Smooth muscle cell (in vitro differentiated cells): ENCODE measurements around the gene UTS2R. TPM values are rescaled to one million over a fixed set of nuclear protein-coding genes. Genes with fewer than 3 reads are reported as not detected.

Experiments used
- DNase-seq: peaks from one replicate; lab custom pipeline; 2025; ENCODE audit not compliant: unreplicated experiment; lab: John Stamatoyannopoulos, UW
- H2AFZ ChIP-seq: fragments of 200-600 bp; sonication (generic); 2 replicates; pipeline ENCODE4 v1.6.0; 2016; ENCODE audit warnings: antibody characterized with exemption, low read depth, mild to moderate bottlenecking
- H3F3A ChIP-seq: fragments of 200-600 bp; sonication (generic); 2 replicates; pipeline ENCODE4 v1.6.0; 2017; ENCODE audit warnings: antibody characterized with exemption, low read depth
- H3K27ac ChIP-seq: fragments of 200-600 bp; sonication (generic); 2 replicates; pipeline ENCODE4 v1.5.1; 2016; ENCODE audit warnings: low read depth, mild to moderate bottlenecking
- H3K27me3 ChIP-seq: fragments of 200-600 bp; sonication (generic); 2 replicates; pipeline ENCODE4 v1.6.1; 2016; ENCODE audit warnings: low read depth, mild to moderate bottlenecking
- H3K36me3 ChIP-seq: fragments of 200-600 bp; sonication (generic); 2 replicates; pipeline ENCODE4 v1.5.1; 2016; ENCODE audit warnings: low read depth
- H3K4me1 ChIP-seq: fragments of 200-600 bp; sonication (generic); 2 replicates; pipeline ENCODE4 v1.5.1; 2016; ENCODE audit warnings: low read depth
- H3K4me2 ChIP-seq: fragments of 200-600 bp; sonication (generic); 2 replicates; pipeline ENCODE4 v1.6.0; 2016; ENCODE audit warnings: mild to moderate bottlenecking
- H3K4me3 ChIP-seq: fragments of 200-600 bp; sonication (generic); 2 replicates; pipeline ENCODE4 v1.5.1; 2016; ENCODE audit warnings: mild to moderate bottlenecking
- H3K79me2 ChIP-seq: fragments of 200-600 bp; sonication (generic); 2 replicates; pipeline ENCODE4 v1.6.0; 2016; ENCODE audit warnings: low read depth, mild to moderate bottlenecking
- H3K9ac ChIP-seq: fragments of 200-600 bp; sonication (generic); 2 replicates; pipeline ENCODE4 v1.6.0; 2016; ENCODE audit warnings: low read depth
- H3K9me3 ChIP-seq: fragments of 200-600 bp; sonication (generic); replicated peaks from 2 replicates; pipeline ENCODE4 v1.5.1; 2016; ENCODE audit warnings: low read depth
- H4K20me1 ChIP-seq: fragments of 200-600 bp; sonication (generic); 2 replicates; pipeline ENCODE4 v1.6.0; 2016; ENCODE audit warnings: low read depth
- CTCF ChIP-seq: fragments of 200-600 bp; sonication (generic); IDR thresholded peaks from 2 replicates; pipeline ENCODE4 v1.5.1; 2017; ENCODE audit warnings: borderline replicate concordance, mild to moderate bottlenecking, antibody characterized with exemption; ENCODE audit not compliant: insufficient read depth, poor library complexity, severe bottlenecking
- WGBS: methylation state at CpG from one replicate; pipeline ENCODE4 v1.1.7; 2016; ENCODE audit warnings: low lambda C conversion rate; 5-methylcytosine and 5-hydroxymethylcytosine counted together
- polyA plus RNA-seq: library from polyadenylated mRNA; unstranded; fragments of >200 nt; fragmentation: Nextera tagmentation; extraction: Ambion mirVana; gene quantifications from 2 replicates; pipeline ENCODE4 v1.2.1, GENCODE V29; 2016
- total RNA-seq: library from RNA; depleted of rRNA; stranded (reverse); fragments of >200 nt; gene quantifications from 2 replicates; pipeline ENCODE4 v1.2.3, GENCODE V29; 2014

Gene UTS2R
- total and polyA plus RNA-seq, 2 experiments from 2014 or later, result not detected

DNA sequence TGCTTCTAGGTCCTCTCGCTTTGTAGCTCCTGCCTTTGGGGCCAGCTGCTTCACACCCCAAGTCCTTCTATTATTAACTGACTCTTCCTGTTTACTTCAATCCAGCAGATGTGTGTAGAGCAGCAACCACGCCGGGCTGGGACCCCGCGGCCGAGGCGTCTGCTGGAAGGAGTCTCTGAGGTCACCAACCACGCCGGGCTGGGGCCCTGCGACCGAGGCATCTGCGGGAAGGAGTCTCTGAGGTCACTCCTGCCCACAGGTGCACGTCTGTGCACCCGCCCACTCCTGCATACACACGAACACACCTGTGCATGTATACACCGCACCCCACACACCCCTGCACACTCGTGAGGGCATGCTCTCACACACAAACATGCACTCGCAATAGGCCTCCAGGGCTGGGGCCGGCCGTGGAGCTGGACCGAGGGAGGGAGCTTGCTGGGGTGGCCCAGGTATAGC, 20.3 kb upstream of the UTS2R start:
- TF ChIP-seq CTCF, result no peak
- no peak overlapping the region for H3K9ac ChIP-seq
- DNase-seq, result no peak
- H3K36me3 ChIP-seq, result no peaks in the 10 kb centered on the region
- WGBS, result 81% methylated on average over 21 of the region's 21 CpGs
- H4K20me1 ChIP-seq, result no peaks in the 10 kb centered on the region
- no peak overlapping the region for H3K27ac ChIP-seq
- no peaks in the 10 kb centered on the region for H3K79me2 ChIP-seq
- no peak overlapping the region for H3K4me2 ChIP-seq
- H3K27me3 ChIP-seq, result no peaks in the 10 kb centered on the region
- no peak overlapping the region for H3K4me3 ChIP-seq
- no peaks in the 10 kb centered on the region for H3K4me1 ChIP-seq
- no peaks in the 10 kb centered on the region for H3F3A ChIP-seq
- H2AFZ ChIP-seq, result no peak overlapping the region
- H3K9me3 ChIP-seq, result no peaks in the 10 kb centered on the region

DNA sequence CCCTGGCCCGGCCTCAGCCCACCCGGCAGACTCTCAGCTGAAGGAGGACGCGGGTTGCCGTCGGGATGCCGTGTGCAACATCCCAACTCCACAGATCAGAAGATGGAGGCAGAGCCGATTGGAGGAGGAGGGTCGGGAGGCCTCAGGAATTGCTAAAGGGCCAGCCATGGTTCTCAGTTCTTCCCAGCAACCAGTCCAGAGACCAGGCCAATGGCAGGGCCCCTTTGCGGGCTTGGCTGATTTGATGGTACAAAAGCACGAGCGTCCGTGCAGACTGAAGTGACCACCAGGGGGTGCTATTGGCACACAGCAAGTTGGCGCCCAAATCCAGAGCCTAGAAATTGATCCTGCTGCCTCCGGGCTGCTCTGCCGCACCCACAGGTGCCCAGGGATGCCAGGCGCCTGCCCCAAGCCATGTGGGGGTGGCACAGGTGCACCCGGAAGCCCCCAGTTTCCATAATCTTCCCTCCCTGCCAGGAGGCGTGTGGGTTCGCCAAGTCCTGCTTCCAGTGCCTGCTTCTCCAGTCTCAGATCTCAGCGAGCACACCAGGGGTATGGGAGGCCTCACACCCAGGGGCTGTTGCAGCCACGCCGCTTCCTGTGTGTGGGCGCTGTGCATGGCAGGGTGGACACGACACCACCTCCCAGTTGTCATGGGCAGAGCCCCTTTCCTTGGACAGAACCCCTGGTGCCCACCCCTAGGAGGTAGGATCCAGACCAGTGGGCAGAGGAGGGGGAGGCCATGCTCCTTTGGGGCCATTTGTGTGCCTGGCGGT, 19.7 kb upstream of the UTS2R start:
- Histone ChIP-seq H3K9me3 (no peaks in the 10 kb centered on the region), H3K9ac (no peak overlapping the region), H3F3A (no peaks in the 10 kb centered on the region), H3K4me3 (no peak overlapping the region), H3K27ac (no peak overlapping the region), H4K20me1 (no peaks in the 10 kb centered on the region), H3K27me3 (no peaks in the 10 kb centered on the region), H3K36me3 (no peaks in the 10 kb centered on the region), H2AFZ (no peak overlapping the region), H3K79me2 (no peaks in the 10 kb centered on the region), H3K4me1 (no peaks in the 10 kb centered on the region), H3K4me2 (no peak overlapping the region)
- WGBS, result 45% methylated on average over 26 of the region's 26 CpGs
- DNase-seq, result peak; percentile 48
- peak; percentile 93 for TF ChIP-seq CTCF

DNA sequence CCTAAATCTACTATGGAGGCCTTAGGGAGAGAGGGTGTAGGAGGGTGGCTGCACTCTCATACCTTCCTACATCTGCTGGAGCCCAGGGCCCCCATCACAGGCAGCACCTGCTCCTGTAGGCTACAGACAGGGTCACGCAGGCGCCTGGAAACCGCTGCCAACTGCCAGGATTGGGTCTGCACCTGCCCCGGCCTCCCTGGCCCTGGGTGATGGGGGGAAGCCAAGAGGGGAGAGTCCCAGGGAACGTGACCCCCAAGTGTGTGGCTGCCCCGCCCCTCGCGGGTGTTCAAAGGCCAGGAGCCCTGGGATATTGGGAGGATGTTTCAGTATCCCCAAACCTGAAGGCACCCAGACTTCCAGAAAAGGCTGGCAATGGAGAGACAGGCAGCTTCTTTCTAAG, 18.1 kb upstream of the UTS2R start:
- no peaks in the 10 kb centered on the region for H4K20me1 ChIP-seq
- no peaks in the 10 kb centered on the region for H3K79me2 ChIP-seq
- TF ChIP-seq CTCF, result no peak
- no peak overlapping the region for H2AFZ ChIP-seq
- no peak overlapping the region for H3K4me2 ChIP-seq
- H3K4me1 ChIP-seq, result no peaks in the 10 kb centered on the region
- 91% methylated on average over 8 of the region's 8 CpGs for WGBS
- no peaks in the 10 kb centered on the region for H3K27me3 ChIP-seq
- H3K9ac ChIP-seq, result no peak overlapping the region
- H3F3A ChIP-seq, result no peaks in the 10 kb centered on the region
- DNase-seq, result no peak
- H3K4me3 ChIP-seq, result no peak overlapping the region
- H3K27ac ChIP-seq, result no peak overlapping the region
- H3K9me3 ChIP-seq, result no peaks in the 10 kb centered on the region
- no peaks in the 10 kb centered on the region for H3K36me3 ChIP-seq
